ENCODE results near the gene ASXL2. TPM values are rescaled to one million over a fixed set of nuclear protein-coding genes. Genes with fewer than 3 reads are reported as not detected.

ASXL2 gene
- total RNA-seq, 1 experiment from 2014 or later: 32.7 TPM

DNA sequence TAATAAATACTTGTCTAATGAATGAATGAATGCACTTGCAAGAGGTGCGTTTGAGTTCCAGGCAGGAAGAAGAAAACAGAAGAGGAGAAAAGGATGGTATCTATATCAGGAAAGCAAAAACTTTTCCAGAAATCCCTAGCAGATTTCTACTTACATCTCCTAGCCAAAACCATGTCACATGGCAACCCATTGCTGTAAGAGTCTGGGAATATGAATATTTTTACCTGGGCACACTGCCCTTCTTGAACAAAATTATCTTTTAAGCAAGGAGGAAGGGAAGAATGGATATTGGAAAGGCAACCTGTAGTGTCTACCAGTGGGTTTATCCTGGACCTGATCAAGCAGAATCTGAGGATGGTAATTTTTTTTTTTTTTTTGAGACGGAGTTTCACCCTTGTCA, 44.2 kb upstream of the ASXL2 start:
- Histone ChIP-seq H3K4me2 (ENCODE audit: insufficient read depth, insufficient read length, low read length) (no peak overlapping the region), H3K23me2 (ENCODE audit: insufficient read length, low read depth, low read length, poor library complexity, severe bottlenecking) (no peaks in the 10 kb centered on the region), H3K4ac (ENCODE audit: low read depth, low read length) (no peak overlapping the region), H4K91ac (ENCODE audit: insufficient read length, low read depth, low read length) (no peak overlapping the region), H3K14ac (ENCODE audit: insufficient read depth, low read length) (no peak overlapping the region), H3K4me1 (ENCODE audit: insufficient read depth, low read length) (no peaks in the 10 kb centered on the region), H2BK20ac (ENCODE audit: low read depth, low read length, poor library complexity, severe bottlenecking) (no peak overlapping the region), H3K27me3 (ENCODE audit: insufficient read depth, low read length) (no peaks in the 10 kb centered on the region), H3T11ph (ENCODE audit: low read length) (no peak overlapping the region), H4K20me1 (ENCODE audit: control insufficient read depth, insufficient read depth, insufficient read length) (no peaks in the 10 kb centered on the region), H2AFZ (ENCODE audit: low read length) (no peak overlapping the region), H2BK120ac (ENCODE audit: low read depth, low read length, poor library complexity, severe bottlenecking) (no peak overlapping the region), H2BK5ac (ENCODE audit: insufficient read length, low read length) (no peak overlapping the region), H4K5ac (ENCODE audit: insufficient read length, low read depth, low read length) (no peak overlapping the region), H3K79me1 (ENCODE audit: insufficient read depth, low read depth, low read length, poor library complexity, severe bottlenecking) (no peaks in the 10 kb centered on the region), H3K9ac (ENCODE audit: extremely low read depth, insufficient read length, low read length) (no peak overlapping the region), H3K23ac (ENCODE audit: insufficient read length, low read depth, low read length) (no peak overlapping the region), H3K79me2 (ENCODE audit: insufficient read depth, low read length) (no peaks in the 10 kb centered on the region), H2AK5ac (ENCODE audit: insufficient read length, low read length) (no peak overlapping the region), H3K56ac (ENCODE audit: insufficient read length, low read depth, low read length) (no peak overlapping the region), H3K9me3 (ENCODE audit: control insufficient read depth, low read depth, low read length) (no peaks in the 10 kb centered on the region), H4K8ac (replicated peaks; ENCODE audit: insufficient read length, low read depth, low read length) (no peak overlapping the region), H2BK12ac (ENCODE audit: insufficient read length, low read depth, low read length) (no peak overlapping the region), H3K27ac (ENCODE audit: insufficient read length, low read depth, low read length) (no peak overlapping the region), H2BK15ac (ENCODE audit: low read depth, low read length) (no peak overlapping the region), H3K18ac (ENCODE audit: insufficient read length, low read depth, low read length) (no peak overlapping the region)
- DNase-seq: no peak
- Mint-ChIP-seq H3K27me3 (ENCODE audit: low read depth) (no peaks in the 10 kb centered on the region), H3K36me3 (ENCODE audit: insufficient read depth in 1 of 3, low read depth in 3 of 3) (peaks cover 5 to 14% (median 12%) of the 10 kb centered on the region in 3 experiments; a peak in 6 of 7 replicates), H3K27ac (no peak overlapping the region), H3K4me3 (no peak overlapping the region), H3K9me3 (no peaks in the 10 kb centered on the region), H3K4me1 (peaks cover 2 to 4% of the 10 kb centered on the region in 2 experiments; a peak in 3 of 4 replicates)
- TF ChIP-seq CTCF (conservative IDR thresholded peaks at IDR 0.05): no peak
- no CpG with 5 or more reads among the region's 2 CpGs for WGBS (ENCODE audit: extremely low coverage, insufficient read length, low lambda C conversion rate)
